Activated T-cell treated with anti-CD3 and anti-CD28 coated beads, Interleukin-2, amount 50 U/mL, for 48 hours (primary cell): Measurements from ENCODE around the gene SNX9.
"Not testable (repeated sequence)": the region's sequence is repeated elsewhere in the genome, so short reads cannot be mapped to it uniquely, and the experiment has no call there.

Experiments
- DNase-seq, 2 experiments: peaks; one replicate each; pipeline ENCODE4 v3.0.0-alpha.2; 2020

Gene SNX9

GRCh38 chr6:157929076-157929475, 106.0 kb downstream of the SNX9 start:
- DNase-seq = no peak

GRCh38 chr6:157929765-157930319, 106.8 kb downstream of the SNX9 start:
- no peak for DNase-seq

- DNase-seq = no peak
Measured at GRCh38 chr6:157935786-157936185, 112.7 kb downstream of the SNX9 start.

GRCh38 chr6:157937318-157937717, 114.3 kb downstream of the SNX9 start:
- no peak for DNase-seq

- DNase-seq = no peak
Measured at GRCh38 chr6:157937916-157938315, 114.9 kb downstream of the SNX9 start.

GRCh38 chr6:157940375-157941036, 117.5 kb downstream of the SNX9 start:
- peak; percentile 78 to 84 for DNase-seq

GRCh38 chr6:157941101-157941863, 118.2 kb downstream of the SNX9 start:
- DNase-seq = no peak

- DNase-seq = no peak
Measured at GRCh38 chr6:157942351-157942750, 119.3 kb downstream of the SNX9 start.

GRCh38 chr6:157943249-157943963, 120.4 kb downstream of the SNX9 start:
- DNase-seq = no peak

- DNase-seq = no peak
Measured at GRCh38 chr6:157943964-157944283, 120.9 kb downstream of the SNX9 start.

- DNase-seq = peak; percentile 60 to 72
Measured at GRCh38 chr6:157944983-157945931, 122.2 kb downstream of the SNX9 start.

GRCh38 chr6:157946053-157946617, 123.1 kb downstream of the SNX9 start:
- DNase-seq = no peak

GRCh38 chr6:157946865-157947532, 124.0 kb downstream of the SNX9 start:
- no peak for DNase-seq

GRCh38 chr6:157950899-157951298, 127.9 kb downstream of the SNX9 start:
- DNase-seq = not testable (repeated sequence)

GRCh38 chr6:157951828-157952227, 128.8 kb downstream of the SNX9 start:
- DNase-seq = no peak

GRCh38 chr6:157952861-157953351, 129.9 kb downstream of the SNX9 start:
- no peak for DNase-seq

- DNase-seq = no peak
Measured at GRCh38 chr6:157953580-157954091, 130.6 kb downstream of the SNX9 start.

GRCh38 chr6:157954150-157955117, 131.4 kb downstream of the SNX9 start:
- no peak for DNase-seq

- no peak for DNase-seq
Measured at GRCh38 chr6:157955675-157956074, 132.6 kb downstream of the SNX9 start.
